HL-60/S4 treated with phorbol 12-myristate 13-acetate at 8.2 ng/mL for 4 days and 3 days (cell line): ENCODE measurements around the gene P2RX6.

Source experiments
- in situ Hi-C: fragments of 300-500 bp; cut with MboI; formaldehyde crosslinking; loops from 2 replicates; pipeline ENCODE4 v1.15.0; 2022; ENCODE audit warnings: low sequenced_read_pairs

Gene P2RX6

GRCh38 chr22:21012446-21013407 lies 2.2 kb upstream of the P2RX6 start:
- in situ Hi-C loops: no loop called here

- in situ Hi-C loops: no loop called here
Observed at GRCh38 chr22:21013657-21014201, 1.2 kb upstream of the P2RX6 start.

GRCh38 chr22:21014202-21014725 lies 701 bp upstream of the P2RX6 start:
- in situ Hi-C loops: no loop called here

GRCh38 chr22:21015466-21016006 lies 571 bp downstream of the P2RX6 start:
- in situ Hi-C loops: no loop called here

GRCh38 chr22:21016644-21017420 lies 1.9 kb downstream of the P2RX6 start:
- in situ Hi-C loops: no loop called here

GRCh38 chr22:21018314-21018713 lies 3.3 kb downstream of the P2RX6 start:
- in situ Hi-C loops: no loop called here

- in situ Hi-C loops: no loop called here
Observed at GRCh38 chr22:21020802-21021429, 6.0 kb downstream of the P2RX6 start.

GRCh38 chr22:21022507-21022906 lies 7.5 kb downstream of the P2RX6 start:
- in situ Hi-C loops: no loop called here

- in situ Hi-C loops: no loop called here
Observed at GRCh38 chr22:21022955-21023614, 8.1 kb downstream of the P2RX6 start.

GRCh38 chr22:21025266-21025665 lies 10.3 kb downstream of the P2RX6 start:
- in situ Hi-C loops: no loop called here

GRCh38 chr22:21025763-21026755 lies 11.1 kb downstream of the P2RX6 start:
- in situ Hi-C loops: no loop called here

GRCh38 chr22:21026783-21027692 lies 12.1 kb downstream of the P2RX6 start:
- in situ Hi-C loops: no loop called here

GRCh38 chr22:21028277-21029251 lies 13.6 kb downstream of the P2RX6 start:
- in situ Hi-C loops: no loop called here

GRCh38 chr22:21029486-21030025 lies 14.6 kb downstream of the P2RX6 start:
- in situ Hi-C loops: no loop called here

- in situ Hi-C loops: no loop called here
Observed at GRCh38 chr22:21030032-21030431, 15.1 kb downstream of the P2RX6 start.
